Gastrocnemius medialis (tissue), 4 donors: ENCODE results near the gene HAO1. TPM values are rescaled to one million over a fixed set of nuclear protein-coding genes. Genes with fewer than 3 reads are reported as not detected.

Experiments
- ATAC-seq, 2 donors: fragments of 150-250 bp; one replicate each; pipeline ENCODE4 v1.9.1; 2016
- DNase-seq, 2 donors: peaks; one replicate each; pipeline ENCODE4 v3.0.0-alpha.2; 2019
- H3K27ac ChIP-seq, 4 donors: fragments of 200-600 bp; sonication (generic); 1 replicate in 1 of 4; 2 replicates in 3 of 4; pipeline ENCODE4 v1.5.1; 2016 to 2018; ENCODE audit warnings: mild to moderate bottlenecking in 2 of 4, moderate library complexity in 1 of 4
- H3K27me3 ChIP-seq, 3 donors: fragments of 200-600 bp; sonication (generic) in 2 of 3; 1 replicate in 1 of 3; 2 replicates in 2 of 3; pipeline versions ENCODE4 v1.5.1 to v1.6.0; 2016 to 2019; ENCODE audit warnings: mild to moderate bottlenecking in 1 of 3, moderate library complexity in 1 of 3
- H3K36me3 ChIP-seq, 2 donors: fragments of 200-600 bp; sonication (generic) in 1 of 2; one replicate each; pipeline ENCODE4 v1.5.1; 2017 to 2018
- H3K4me1 ChIP-seq, 2 donors: fragments of 200-600 bp; sonication (generic) in 1 of 2; one replicate each; pipeline ENCODE4 v1.5.1; 2016 to 2017; ENCODE audit warnings: mild to moderate bottlenecking in 2 of 2
- H3K4me3 ChIP-seq, 4 donors: fragments of 200-600 bp; sonication (generic) in 3 of 4; 1 replicate in 1 of 4; 2 replicates in 3 of 4; pipeline ENCODE4 v1.5.1; 2016 to 2019; ENCODE audit warnings: mild to moderate bottlenecking in 2 of 4
- H3K9me3 ChIP-seq, 3 donors: fragments of 200-600 bp; sonication (generic) in 2 of 3; 1 replicate in 1 of 3; 2 replicates in 2 of 3; pipeline ENCODE4 v1.5.1; 2016 to 2019
- POLR2A ChIP-seq, 2 donors: fragments of 450-650 bp; IDR thresholded peaks; one replicate each; pipeline ENCODE4 v1.6.1; 2017; ENCODE audit warnings: antibody characterized with exemption in 2 of 2, mild to moderate bottlenecking in 2 of 2, moderate library complexity in 2 of 2
- in situ Hi-C, 4 donors: fragments of 200-750 bp; cut with MboI; loops; one replicate each; pipeline versions ENCODE4 v1.15.0 to v1.8.0; 2017; ENCODE audit warnings: low sequenced_read_pairs in 4 of 4
- intact Hi-C: fragments of 100-400 bp; cut with DNase I; formaldehyde crosslinking; loops from one replicate; pipeline ENCODE4 v1.15.1; 2023; ENCODE audit warnings: low total_unique reads
- total RNA-seq, 4 donors: library from RNA; depleted of rRNA; stranded (reverse); fragments of >200 nt; gene quantifications; one replicate each; pipeline versions ENCODE4 v1.1.0 to v1.2.3, GENCODE V29; 2016
- TF ChIP-seq, protein P1 (sequence below), 5 experiments: fragments of 450-650 bp in 3 of 5; fragments of 200-600 bp in 2 of 5; sonication (generic) in 2 of 5; IDR thresholded peaks in 4 of 5; conservative IDR thresholded peaks in 1 of 5; 1 replicate in 4 of 5; 2 replicates in 1 of 5; pipeline ENCODE4 v1.5.1; 2016 to 2019; ENCODE audit warnings: antibody characterized with exemption in 5 of 5, mild to moderate bottlenecking in 3 of 5, moderate library complexity in 3 of 5

Gene HAO1
- total RNA-seq: under 1 TPM in 2 of 4 donors, not detected in 2; 0.23 to 0.40 TPM

DNA sequence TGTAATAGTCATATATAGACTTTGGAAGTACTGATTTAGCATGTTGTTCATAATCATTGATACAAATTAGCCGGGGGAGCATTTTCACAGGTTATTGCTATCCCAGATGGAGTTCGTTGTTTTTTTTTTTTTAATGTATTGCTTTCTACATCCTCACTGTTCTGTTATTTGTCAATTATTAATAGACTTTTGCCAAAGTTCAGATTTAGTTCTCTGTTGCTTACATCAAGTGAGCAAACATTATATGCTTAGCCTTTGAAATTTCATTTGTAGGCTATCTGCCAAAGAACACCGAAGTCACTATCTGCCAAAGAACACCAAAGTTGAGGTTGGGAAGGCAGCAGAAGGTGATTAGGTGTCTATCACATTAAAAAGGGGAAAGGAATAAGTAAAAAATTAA, at the start of gene HAO1:
Gene HAO1 (minus strand): TSS at position 118 of the 400 bp plus-strand sequence. CDS start 36 bp downstream, at position 82.
- no peak within 1 kb of the TSS for H3K27ac ChIP-seq
- no peaks in the 10 kb centered on the region for H3K36me3 ChIP-seq
- intact Hi-C loops: no loop called here
- no peak for TF ChIP-seq POLR2A (IDR thresholded peaks at IDR 0.05)
- TF ChIP-seq, protein P1, sequence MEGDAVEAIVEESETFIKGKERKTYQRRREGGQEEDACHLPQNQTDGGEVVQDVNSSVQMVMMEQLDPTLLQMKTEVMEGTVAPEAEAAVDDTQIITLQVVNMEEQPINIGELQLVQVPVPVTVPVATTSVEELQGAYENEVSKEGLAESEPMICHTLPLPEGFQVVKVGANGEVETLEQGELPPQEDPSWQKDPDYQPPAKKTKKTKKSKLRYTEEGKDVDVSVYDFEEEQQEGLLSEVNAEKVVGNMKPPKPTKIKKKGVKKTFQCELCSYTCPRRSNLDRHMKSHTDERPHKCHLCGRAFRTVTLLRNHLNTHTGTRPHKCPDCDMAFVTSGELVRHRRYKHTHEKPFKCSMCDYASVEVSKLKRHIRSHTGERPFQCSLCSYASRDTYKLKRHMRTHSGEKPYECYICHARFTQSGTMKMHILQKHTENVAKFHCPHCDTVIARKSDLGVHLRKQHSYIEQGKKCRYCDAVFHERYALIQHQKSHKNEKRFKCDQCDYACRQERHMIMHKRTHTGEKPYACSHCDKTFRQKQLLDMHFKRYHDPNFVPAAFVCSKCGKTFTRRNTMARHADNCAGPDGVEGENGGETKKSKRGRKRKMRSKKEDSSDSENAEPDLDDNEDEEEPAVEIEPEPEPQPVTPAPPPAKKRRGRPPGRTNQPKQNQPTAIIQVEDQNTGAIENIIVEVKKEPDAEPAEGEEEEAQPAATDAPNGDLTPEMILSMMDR (IDR thresholded peaks at IDR 0.05 in 4 of 5, conservative IDR thresholded peaks at IDR 0.05 in 1 of 5): no peak
- ATAC-seq (no peak), DNase-seq (no peak)
- H3K9me3 ChIP-seq: no peaks in the 10 kb centered on the region
- no peaks in the 10 kb centered on the region for H3K4me1 ChIP-seq
- H3K4me3 ChIP-seq: no peak within 1 kb of the TSS
- H3K27me3 ChIP-seq: no peaks in the 10 kb centered on the region
- in situ Hi-C loops: no loop called here

DNA sequence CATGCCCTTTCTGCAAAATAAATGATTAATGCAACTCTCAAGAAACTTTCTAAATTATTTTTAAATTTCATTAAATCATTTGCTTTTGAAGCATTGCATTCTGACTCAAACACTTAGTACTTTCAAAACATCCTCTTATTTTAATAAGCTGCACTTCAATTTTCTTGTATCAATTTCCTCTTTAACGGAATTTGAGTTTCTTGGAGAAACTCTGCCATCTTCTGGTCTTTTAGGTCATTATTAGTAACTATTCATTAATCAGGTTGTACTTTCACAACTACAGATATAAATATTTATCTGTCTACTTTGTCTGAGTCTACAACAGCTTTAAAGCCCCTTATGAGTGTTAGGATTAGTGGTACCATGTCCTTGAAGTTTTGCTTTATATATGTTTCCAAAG, 49.1 kb upstream of the HAO1 start:
- DNase-seq: no peak
- H3K27ac ChIP-seq: no peak overlapping the region
- in situ Hi-C loops: no loop called here
- peaks cover 3 to 27% of the 10 kb centered on the region in 2 donors for H3K36me3 ChIP-seq
- H3K4me1 ChIP-seq: no peaks in the 10 kb centered on the region
- intact Hi-C loops: no loop called here
- ATAC-seq: no peak
- no peaks in the 10 kb centered on the region for H3K27me3 ChIP-seq
- TF ChIP-seq, protein P1 (IDR thresholded peaks at IDR 0.05 in 4 of 5, conservative IDR thresholded peaks at IDR 0.05 in 1 of 5): no peak
- TF ChIP-seq POLR2A (IDR thresholded peaks at IDR 0.05): no peak
- H3K9me3 ChIP-seq: no peaks in the 10 kb centered on the region
- no peak overlapping the region for H3K4me3 ChIP-seq

DNA sequence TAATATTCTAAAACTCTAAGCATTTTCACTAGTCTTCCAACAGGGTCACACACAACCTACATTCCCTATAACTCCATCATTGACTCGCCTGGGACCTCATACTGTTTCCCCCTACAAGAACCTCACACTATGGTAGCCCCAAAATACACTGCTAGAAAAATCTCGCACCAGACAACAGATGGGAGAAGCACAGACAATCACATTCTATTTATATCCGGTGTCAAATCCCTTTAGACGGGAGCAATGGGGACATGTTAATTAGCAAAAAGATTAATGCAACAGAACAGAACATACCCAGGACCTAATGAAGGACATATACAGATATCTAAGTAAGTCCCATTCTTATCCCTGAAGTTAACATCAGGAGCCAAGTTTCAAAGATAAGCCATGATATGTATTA, 45.7 kb upstream of the HAO1 start:
- Histone ChIP-seq H3K9me3 (no peaks in the 10 kb centered on the region), H3K27ac (no peak overlapping the region), H3K4me3 (no peak overlapping the region), H3K27me3 (no peaks in the 10 kb centered on the region), H3K4me1 (no peaks in the 10 kb centered on the region), H3K36me3 (peaks cover 3 to 31% of the 10 kb centered on the region in 2 donors)
- DNase-seq (no peak), ATAC-seq (no peak)
- intact Hi-C loops (no loop called here), in situ Hi-C loops (no loop called here)
- TF ChIP-seq, protein P1 (IDR thresholded peaks at IDR 0.05 in 4 of 5, conservative IDR thresholded peaks at IDR 0.05 in 1 of 5): no peak
- no peak for TF ChIP-seq POLR2A (IDR thresholded peaks at IDR 0.05)

- H3K27ac ChIP-seq: no peak overlapping the region
- no peak for ATAC-seq
- no peaks in the 10 kb centered on the region for H3K27me3 ChIP-seq
- H3K36me3 ChIP-seq: peaks cover 3 to 39% of the 10 kb centered on the region in 2 donors
- no peaks in the 10 kb centered on the region for H3K4me1 ChIP-seq
- TF ChIP-seq, protein P1 (IDR thresholded peaks at IDR 0.05 in 4 of 5, conservative IDR thresholded peaks at IDR 0.05 in 1 of 5): no peak
- H3K4me3 ChIP-seq: no peak overlapping the region
- intact Hi-C loops (no loop called here), in situ Hi-C loops (no loop called here)
- no peak for DNase-seq
- H3K9me3 ChIP-seq: no peaks in the 10 kb centered on the region
Measured at GRCh38 chr20:7984192-7984591, 43.9 kb upstream of the HAO1 start.

GRCh38 chr20:7981374-7981773, 41.1 kb upstream of the HAO1 start:
- DNase-seq: no peak
- in situ Hi-C loops (no loop called here), intact Hi-C loops (no loop called here)
- no peaks in the 10 kb centered on the region for H3K27me3 ChIP-seq
- no peaks in the 10 kb centered on the region for H3K9me3 ChIP-seq
- ATAC-seq: no peak
- no peaks in the 10 kb centered on the region for H3K4me1 ChIP-seq
- H3K4me3 ChIP-seq: no peak overlapping the region
- H3K36me3 ChIP-seq: peaks cover 3 to 39% of the 10 kb centered on the region in 2 donors
- TF ChIP-seq, protein P1 (IDR thresholded peaks at IDR 0.05 in 4 of 5, conservative IDR thresholded peaks at IDR 0.05 in 1 of 5): no peak
- no peak for TF ChIP-seq POLR2A (IDR thresholded peaks at IDR 0.05)
- no peak overlapping the region for H3K27ac ChIP-seq
